K562 (cell line): ENCODE results near the gene COL5A1. TPM values are rescaled to one million over a fixed set of nuclear protein-coding genes. Genes with fewer than 3 reads are reported as not detected.

Experiments
- ATAC-seq: fragments of 200-7000 bp; cut with Tn5 transposase; 3 replicates; pipeline ENCODE4 v1.9.1; 2020; ENCODE audit warnings: moderate library complexity
- BruUV-seq: library from RNA; stranded (reverse); fragments of 400-500 nt; replicated peaks from 2 replicates; lab custom pipeline; 2021; lab: Mats Ljungman, UMichigan
- CTCF ChIA-PET: fragments of 300-600 bp; formaldehyde crosslinking; extraction: SDS; loops from one replicate; lab custom pipeline; 2021; ENCODE audit warnings: low intra/inter-chr PET ratio; lab: Yijun Ruan, JAX
- POLR2A ChIA-PET: fragments of 300-600, 350-650 bp; sonication (Branson Sonifier 250); formaldehyde crosslinking; extraction: SDS; loops from one replicate; lab custom pipeline; 2021; ENCODE audit warnings: antibody characterized with exemption, inconsistent platforms; lab: Yijun Ruan, JAX
- DNase-seq, 4 experiments: peaks; one replicate each; pipeline versions ENCODE4 v3.0.0 to v3.0.0-alpha.2; 2011 to 2018; ENCODE audit warnings: low spot score in 3 of 4, mixed read lengths in 3 of 4; ENCODE audit errors: extremely low read depth in 1 of 4
- FAIRE-seq: peaks from 2 replicates; lab custom pipeline; 2011; peaks lifted over from hg19 to GRCh38; lab: Jason Lieb, UNC
- H2AFZ ChIP-seq: 2 replicates; pipeline ENCODE4 v1.6.0; 2011; ENCODE audit warnings: low read depth, low read length, control low read depth, inconsistent platforms
- H3K27ac ChIP-seq: fragments of 200-600 bp; 3 replicates; pipeline ENCODE4 v1.8.0; 2011; ENCODE audit warnings: low read depth, mild to moderate bottlenecking, control low read depth, inconsistent platforms, low read length, moderate library complexity, mixed read lengths; ENCODE audit errors: extremely low read depth
- H3K27me3 ChIP-seq, 2 experiments: fragments of 300-600 bp in 1 of 2; 2 replicates in 1 of 2; 3 replicates in 1 of 2; pipeline versions ENCODE4 v1.6.0 to v1.8.0; 2011; ENCODE audit warnings: inconsistent platforms in 2 of 2, low read length in 2 of 2, mild to moderate bottlenecking in 1 of 2, mixed read lengths in 1 of 2, moderate library complexity in 1 of 2; ENCODE audit not compliant: control insufficient read depth in 2 of 2, insufficient read depth in 2 of 2
- H3K36me3 ChIP-seq: fragments of 300-600 bp; 3 replicates; pipeline ENCODE4 v1.8.0; 2011; ENCODE audit warnings: mild to moderate bottlenecking, low read length, inconsistent platforms; ENCODE audit not compliant: control insufficient read depth, insufficient read depth
- H3K4me1 ChIP-seq, 2 experiments: fragments of 200-600 bp in 1 of 2; replicated peaks in 1 of 2; 2 replicates in 1 of 2; 3 replicates in 1 of 2; pipeline versions ENCODE4 v1.5.1 to v1.8.0; 2011; ENCODE audit warnings: inconsistent platforms in 2 of 2, low read length in 2 of 2, mild to moderate bottlenecking in 1 of 2, mixed read lengths in 1 of 2, moderate library complexity in 1 of 2; ENCODE audit not compliant: control insufficient read depth in 2 of 2, insufficient read depth in 2 of 2
- H3K4me2 ChIP-seq: 2 replicates; pipeline ENCODE4 v1.6.1; 2011; ENCODE audit warnings: low read length, control low read depth, inconsistent platforms, mixed read lengths; ENCODE audit not compliant: insufficient read depth
- H3K4me3 ChIP-seq: fragments of 200-600 bp; sonication (generic), shearing (Covaris generic); 2 replicates; pipeline ENCODE4 v1.5.1; 2016; ENCODE audit warnings: control low read depth, inconsistent platforms
- H3K79me2 ChIP-seq: fragments of 200-600 bp; 3 replicates; pipeline ENCODE4 v1.8.0; 2011; ENCODE audit warnings: low read length, inconsistent platforms; ENCODE audit not compliant: control insufficient read depth, insufficient read depth
- H3K9ac ChIP-seq, 2 experiments: 2 replicates each; pipeline versions ENCODE4 v1.6.0 to v1.6.1; 2011; ENCODE audit warnings: low read depth in 2 of 2, low read length in 2 of 2, control low read depth in 1 of 2, inconsistent platforms in 1 of 2, mild to moderate bottlenecking in 1 of 2, mixed read lengths in 1 of 2; ENCODE audit not compliant: insufficient read depth in 1 of 2
- H3K9me1 ChIP-seq: one replicate; pipeline ENCODE4 v1.6.0; 2011; ENCODE audit warnings: inconsistent platforms, mild to moderate bottlenecking, low read length, moderate library complexity; ENCODE audit not compliant: control insufficient read depth, insufficient read depth
- H3K9me3 ChIP-seq: replicated peaks from 2 replicates; pipeline ENCODE4 v1.5.1; 2011; ENCODE audit warnings: low read depth, low read length, inconsistent platforms; ENCODE audit not compliant: control insufficient read depth, insufficient read depth
- H4K20me1 ChIP-seq: replicated peaks from 2 replicates; pipeline ENCODE4 v1.6.1; 2011; ENCODE audit warnings: low read length, inconsistent platforms, mixed read lengths; ENCODE audit not compliant: control insufficient read depth, insufficient read depth
- FOXK1 ChIP-seq: sonication (generic); formaldehyde crosslinking; IDR thresholded peaks from 2 replicates; pipeline ENCODE4 v1.8.0; 2022; ENCODE audit warnings: missing genetic modification reagents, mild to moderate bottlenecking, borderline replicate concordance
- RAD21 ChIP-seq, 2 experiments: fragments of 250-450 bp in 1 of 2; fragments of 450-650 bp in 1 of 2; sonication (Bioruptor Pico) in 1 of 2; formaldehyde crosslinking in 1 of 2; IDR thresholded peaks in 1 of 2; conservative IDR thresholded peaks in 1 of 2; 2 replicates each; pipeline versions ENCODE4 v1.4.0 to v1.8.0; 2020 to 2022; ENCODE audit warnings: mild to moderate bottlenecking in 2 of 2, moderate library complexity in 1 of 2
- SMARCA4 ChIP-seq: fragments of 450-650 bp; IDR thresholded peaks from 2 replicates; pipeline ENCODE4 v1.6.1; 2016
- SOX6 ChIP-seq: fragments of 450-650 bp; IDR thresholded peaks from 2 replicates; pipeline ENCODE4 v1.6.1; 2014; ENCODE audit warnings: mild to moderate bottlenecking
- SRSF1 ChIP-seq: fragments of 200-400 bp; formaldehyde crosslinking; IDR thresholded peaks from 2 replicates; pipeline ENCODE4 v1.6.1; 2017; ENCODE audit warnings: mild to moderate bottlenecking, low read depth, low read length, moderate library complexity
- ZBED1 ChIP-seq: IDR thresholded peaks from 2 replicates; pipeline ENCODE4 v1.6.1; 2014
- ZNF507 ChIP-seq: conservative IDR thresholded peaks from 2 replicates; pipeline ENCODE4 v1.6.1; 2017; ENCODE audit warnings: missing genetic modification characterization, missing compliant biosample characterization
- ZNF766 ChIP-seq: fragments of 200-800 bp; sonication (Bioruptor generic); conservative IDR thresholded peaks from 2 replicates; pipeline ENCODE4 v1.6.1; 2016; ENCODE audit warnings: missing genetic modification characterization, missing compliant biosample characterization
- WGBS: fragments of 100-300 bp; shearing (Covaris generic); methylation state at CpG from one replicate; pipeline ENCODE4 v1.1.6; 2016; ENCODE audit warnings: low coverage, mixed read lengths; ENCODE audit not compliant: insufficient coverage; ENCODE audit errors: missing lambda C conversion rate; 5-methylcytosine and 5-hydroxymethylcytosine counted together
- in situ Hi-C: fragments of 300-500 bp; cut with MboI; formaldehyde crosslinking; loops from 4 replicates; pipeline ENCODE4 v1.15.0; 2018; ENCODE audit warnings: inconsistent platforms, mixed read lengths
- intact Hi-C: fragments of 100-400 bp; cut with micrococcal nuclease; formaldehyde crosslinking; loops from 2 replicates; pipeline ENCODE4 v1.14.2; 2022
- polyA plus RNA-seq, 8 experiments: library from polyadenylated mRNA; depleted of rRNA in 4 of 8; stranded (reverse) in 5 of 8; unstranded in 3 of 8; fragments of >200 nt; fragmentation: Nextera tagmentation in 2 of 8; fragmentation: Illumina TruSeq in 1 of 8; extraction: Ambion mirVana in 2 of 8; extraction: Trizol in 1 of 8; gene quantifications; 2 replicates each; pipeline versions ENCODE4 v1.2.1 to v1.2.3, GENCODE V29; 2011 to 2014; ENCODE audit warnings: inconsistent platforms in 1 of 8, missing spikeins in 1 of 8
- total RNA-seq, 7 experiments: library from RNA; depleted of rRNA in 6 of 7; stranded (reverse); fragments of >200 nt in 6 of 7; fragmentation: Illumina TruSeq in 2 of 7; extraction: Trizol in 2 of 7; gene quantifications; 2 replicates each; pipeline versions ENCODE4 v1.2.1 to v1.2.3, GENCODE V29; 2011 to 2021; ENCODE audit warnings: low replicate concordance in 1 of 7
- TF ChIP-seq, protein P1 (sequence below): sonication (generic); formaldehyde crosslinking; IDR thresholded peaks from 2 replicates; pipeline ENCODE4 v1.8.0; 2022; ENCODE audit warnings: missing genetic modification reagents, mild to moderate bottlenecking, borderline replicate concordance
- TF ChIP-seq, protein P2 (sequence below), 2 experiments: IDR thresholded peaks; 2 replicates each; pipeline ENCODE4 v1.6.1; 2011; ENCODE audit warnings: borderline replicate concordance in 1 of 2, control low read depth in 1 of 2, low read depth in 1 of 2, low read length in 1 of 2, mild to moderate bottlenecking in 1 of 2, mixed read lengths in 1 of 2, moderate library complexity in 1 of 2; ENCODE audit not compliant: insufficient read depth in 1 of 2, insufficient read length in 1 of 2, poor library complexity in 1 of 2, severe bottlenecking in 1 of 2; ENCODE audit errors: extremely low read depth in 1 of 2
- TF ChIP-seq, protein P3 (sequence below): sonication (generic); formaldehyde crosslinking; IDR thresholded peaks from 2 replicates; pipeline ENCODE4 v1.8.0; 2022; ENCODE audit warnings: missing genetic modification reagents, mild to moderate bottlenecking, borderline replicate concordance
- TF ChIP-seq, protein P4 (sequence below): fragments of 450-650 bp; IDR thresholded peaks from 2 replicates; pipeline ENCODE4 v1.6.1; 2017; ENCODE audit warnings: antibody characterized with exemption
- TF ChIP-seq, protein P5 (sequence below): fragments of 450-650 bp; formaldehyde crosslinking; IDR thresholded peaks from 2 replicates; pipeline ENCODE4 v1.4.0; 2020; ENCODE audit warnings: mild to moderate bottlenecking, moderate library complexity

The COL5A1 gene
- total and polyA plus RNA-seq, 9 of the 15 experiments (the other 6 are each of a cell fraction or from before 2014, with no cell fraction given), result under 0.01 to 0.13 (median 0.04) TPM; not detected in 6

DNA sequence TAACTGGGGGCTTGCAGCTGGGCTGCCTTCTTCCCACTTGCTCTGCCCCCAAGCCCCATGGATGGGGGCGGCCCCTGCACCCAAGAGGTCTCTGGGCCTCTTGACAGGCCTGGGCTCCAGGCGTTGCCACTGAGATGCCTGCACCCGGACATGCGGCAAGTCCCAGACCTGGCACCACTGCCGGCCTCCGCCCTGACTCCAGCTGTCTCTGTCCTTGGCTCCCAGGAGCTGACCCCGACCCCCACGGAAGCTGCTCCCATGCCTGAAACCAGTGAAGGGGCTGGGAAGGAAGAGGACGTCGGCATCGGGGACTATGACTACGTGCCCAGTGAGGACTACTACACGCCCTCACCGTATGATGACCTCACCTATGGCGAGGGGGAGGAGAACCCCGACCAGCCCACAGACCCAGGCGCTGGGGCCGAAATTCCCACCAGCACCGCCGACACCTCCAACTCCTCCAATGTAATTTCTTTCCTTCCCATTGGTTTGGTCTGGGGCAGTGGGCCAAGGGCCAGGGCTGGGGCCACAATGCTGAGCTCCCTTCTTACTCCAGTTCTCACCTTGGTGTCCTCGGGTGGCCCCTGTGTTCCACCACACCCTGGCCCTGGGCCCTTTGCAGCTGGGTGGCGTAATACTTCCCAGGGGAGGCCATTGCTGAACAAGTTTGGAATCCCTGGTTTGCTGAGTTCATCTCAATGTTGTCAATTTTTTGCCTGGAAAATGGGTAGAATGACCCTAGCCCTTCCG is 88.6 kb downstream of the COL5A1 start:
- DNase-seq (no peak), FAIRE-seq (no peak)
- WGBS, result 21% methylated on average over 13 of the region's 23 CpGs
- no peak for TF ChIP-seq ZNF766
- TF ChIP-seq RAD21 (CRISPR knock-in tag; conservative IDR thresholded peaks at IDR 0.05 in 1 of 2, IDR thresholded peaks at IDR 0.05 in 1 of 2), result no peak
- TF ChIP-seq, protein P1, sequence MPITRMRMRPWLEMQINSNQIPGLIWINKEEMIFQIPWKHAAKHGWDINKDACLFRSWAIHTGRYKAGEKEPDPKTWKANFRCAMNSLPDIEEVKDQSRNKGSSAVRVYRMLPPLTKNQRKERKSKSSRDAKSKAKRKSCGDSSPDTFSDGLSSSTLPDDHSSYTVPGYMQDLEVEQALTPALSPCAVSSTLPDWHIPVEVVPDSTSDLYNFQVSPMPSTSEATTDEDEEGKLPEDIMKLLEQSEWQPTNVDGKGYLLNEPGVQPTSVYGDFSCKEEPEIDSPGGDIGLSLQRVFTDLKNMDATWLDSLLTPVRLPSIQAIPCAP, result no peak
- TF ChIP-seq SMARCA4, result no peak
- no peak for TF ChIP-seq ZNF507 (tag)
- no peak for TF ChIP-seq ZBED1
- TF ChIP-seq FOXK1 (CRISPR knock-in tag), result no peak
- TF ChIP-seq, protein P2, sequence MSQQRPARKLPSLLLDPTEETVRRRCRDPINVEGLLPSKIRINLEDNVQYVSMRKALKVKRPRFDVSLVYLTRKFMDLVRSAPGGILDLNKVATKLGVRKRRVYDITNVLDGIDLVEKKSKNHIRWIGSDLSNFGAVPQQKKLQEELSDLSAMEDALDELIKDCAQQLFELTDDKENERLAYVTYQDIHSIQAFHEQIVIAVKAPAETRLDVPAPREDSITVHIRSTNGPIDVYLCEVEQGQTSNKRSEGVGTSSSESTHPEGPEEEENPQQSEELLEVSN (IDR thresholded peaks at IDR 0.05; ENCODE audit: borderline replicate concordance in 1 of 2, extremely low read depth in 1 of 2, insufficient read depth in 1 of 2, insufficient read length in 1 of 2, low read depth in 1 of 2, low read length in 1 of 2, poor library complexity in 1 of 2, severe bottlenecking in 1 of 2), result no peak
- TF ChIP-seq, protein P3, sequence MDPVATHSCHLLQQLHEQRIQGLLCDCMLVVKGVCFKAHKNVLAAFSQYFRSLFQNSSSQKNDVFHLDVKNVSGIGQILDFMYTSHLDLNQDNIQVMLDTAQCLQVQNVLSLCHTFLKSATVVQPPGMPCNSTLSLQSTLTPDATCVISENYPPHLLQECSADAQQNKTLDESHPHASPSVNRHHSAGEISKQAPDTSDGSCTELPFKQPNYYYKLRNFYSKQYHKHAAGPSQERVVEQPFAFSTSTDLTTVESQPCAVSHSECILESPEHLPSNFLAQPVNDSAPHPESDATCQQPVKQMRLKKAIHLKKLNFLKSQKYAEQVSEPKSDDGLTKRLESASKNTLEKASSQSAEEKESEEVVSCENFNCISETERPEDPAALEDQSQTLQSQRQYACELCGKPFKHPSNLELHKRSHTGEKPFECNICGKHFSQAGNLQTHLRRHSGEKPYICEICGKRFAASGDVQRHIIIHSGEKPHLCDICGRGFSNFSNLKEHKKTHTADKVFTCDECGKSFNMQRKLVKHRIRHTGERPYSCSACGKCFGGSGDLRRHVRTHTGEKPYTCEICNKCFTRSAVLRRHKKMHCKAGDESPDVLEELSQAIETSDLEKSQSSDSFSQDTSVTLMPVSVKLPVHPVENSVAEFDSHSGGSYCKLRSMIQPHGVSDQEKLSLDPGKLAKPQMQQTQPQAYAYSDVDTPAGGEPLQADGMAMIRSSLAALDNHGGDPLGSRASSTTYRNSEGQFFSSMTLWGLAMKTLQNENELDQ (CRISPR knock-in tag), result no peak
- no peak for TF ChIP-seq SRSF1
- TF ChIP-seq SOX6, result no peak
- TF ChIP-seq, protein P4, sequence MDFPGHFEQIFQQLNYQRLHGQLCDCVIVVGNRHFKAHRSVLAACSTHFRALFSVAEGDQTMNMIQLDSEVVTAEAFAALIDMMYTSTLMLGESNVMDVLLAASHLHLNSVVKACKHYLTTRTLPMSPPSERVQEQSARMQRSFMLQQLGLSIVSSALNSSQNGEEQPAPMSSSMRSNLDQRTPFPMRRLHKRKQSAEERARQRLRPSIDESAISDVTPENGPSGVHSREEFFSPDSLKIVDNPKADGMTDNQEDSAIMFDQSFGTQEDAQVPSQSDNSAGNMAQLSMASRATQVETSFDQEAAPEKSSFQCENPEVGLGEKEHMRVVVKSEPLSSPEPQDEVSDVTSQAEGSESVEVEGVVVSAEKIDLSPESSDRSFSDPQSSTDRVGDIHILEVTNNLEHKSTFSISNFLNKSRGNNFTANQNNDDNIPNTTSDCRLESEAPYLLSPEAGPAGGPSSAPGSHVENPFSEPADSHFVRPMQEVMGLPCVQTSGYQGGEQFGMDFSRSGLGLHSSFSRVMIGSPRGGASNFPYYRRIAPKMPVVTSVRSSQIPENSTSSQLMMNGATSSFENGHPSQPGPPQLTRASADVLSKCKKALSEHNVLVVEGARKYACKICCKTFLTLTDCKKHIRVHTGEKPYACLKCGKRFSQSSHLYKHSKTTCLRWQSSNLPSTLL, result no peak
- TF ChIP-seq, protein P5, sequence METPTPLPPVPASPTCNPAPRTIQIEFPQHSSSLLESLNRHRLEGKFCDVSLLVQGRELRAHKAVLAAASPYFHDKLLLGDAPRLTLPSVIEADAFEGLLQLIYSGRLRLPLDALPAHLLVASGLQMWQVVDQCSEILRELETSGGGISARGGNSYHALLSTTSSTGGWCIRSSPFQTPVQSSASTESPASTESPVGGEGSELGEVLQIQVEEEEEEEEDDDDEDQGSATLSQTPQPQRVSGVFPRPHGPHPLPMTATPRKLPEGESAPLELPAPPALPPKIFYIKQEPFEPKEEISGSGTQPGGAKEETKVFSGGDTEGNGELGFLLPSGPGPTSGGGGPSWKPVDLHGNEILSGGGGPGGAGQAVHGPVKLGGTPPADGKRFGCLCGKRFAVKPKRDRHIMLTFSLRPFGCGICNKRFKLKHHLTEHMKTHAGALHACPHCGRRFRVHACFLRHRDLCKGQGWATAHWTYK (CRISPR knock-in tag), result no peak

More for the DNA sequence above, 88.6 kb downstream of the COL5A1 start:
- no peak overlapping the region for H3K9ac ChIP-seq
- intact Hi-C loops (no loop called here), in situ Hi-C loops (no loop called here)
- no peak overlapping the region for H3K4me3 ChIP-seq
- H3K9me1 ChIP-seq, result no peaks in the 10 kb centered on the region
- ChIA-PET CTCF (no interaction called here), POLR2A (interaction anchor here (0.7 kb wide), 1 partner anchor 450 kb away, joined by 4 read pairs; no protein-coding TSS in a partner anchor)
- no TSS peak for BruUV-seq
- no peak overlapping the region for H3K4me2 ChIP-seq
- no peak overlapping the region for H3K27ac ChIP-seq
- H3K36me3 ChIP-seq, result no peaks in the 10 kb centered on the region
- no peak for ATAC-seq
- H2AFZ ChIP-seq, result no peak overlapping the region
- H3K27me3 ChIP-seq, result peaks cover 0 to 12% of the 10 kb centered on the region in 2 experiments; a peak in 2 of 5 replicates
- no peaks in the 10 kb centered on the region for H4K20me1 ChIP-seq
- no peaks in the 10 kb centered on the region; the same call in 1 of the 2 replicates for H3K9me3 ChIP-seq
- H3K4me1 ChIP-seq, result no peaks in the 10 kb centered on the region
- H3K79me2 ChIP-seq, result no peaks in the 10 kb centered on the region
